Measurements from ENCODE around the gene TMEM171.

The TMEM171 gene

DNA sequence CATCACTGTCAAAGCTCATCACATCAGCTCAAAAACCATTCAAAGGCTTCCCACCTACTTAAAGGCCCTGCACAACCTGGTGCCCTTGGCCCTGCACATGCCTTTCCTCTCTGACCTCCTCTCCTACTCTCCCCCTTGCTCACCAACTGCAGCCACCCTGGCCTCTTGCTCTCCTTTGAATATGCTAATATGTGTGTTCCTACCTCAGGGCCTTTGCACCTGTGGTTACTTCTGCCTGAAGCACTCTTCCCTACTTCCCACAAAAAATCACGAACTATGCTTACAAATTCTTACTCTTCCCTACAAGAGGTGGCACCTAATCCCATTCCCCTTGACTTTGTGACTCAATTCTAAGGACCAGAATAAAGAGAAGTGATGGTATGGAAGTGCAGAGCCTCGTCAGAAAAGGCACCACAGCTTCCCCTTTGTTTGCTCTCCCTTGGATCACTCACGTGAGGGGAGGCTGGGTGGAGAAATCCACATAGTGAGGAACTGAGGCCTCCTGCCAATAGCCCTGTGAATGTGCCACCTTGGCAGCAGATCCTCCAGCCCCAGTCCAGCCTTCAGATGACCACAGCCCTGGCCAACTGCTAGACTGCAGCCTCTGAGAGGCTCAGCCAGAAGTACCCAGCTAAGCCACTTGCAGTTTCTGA is 3.2 kb upstream of the TMEM171 start:
- DNase-seq, result peak in 2 of 42 donors; percentile 35 to 43
- intact Hi-C loops (cut with DNase I), result no loop called here

GRCh38 chr5:73118391-73118973 is 1.9 kb upstream of the TMEM171 start:
- intact Hi-C loops (cut with DNase I), result no loop called here
- peak in 33 of 42 donors; percentile 5 to 85 (median 49) for DNase-seq

DNA sequence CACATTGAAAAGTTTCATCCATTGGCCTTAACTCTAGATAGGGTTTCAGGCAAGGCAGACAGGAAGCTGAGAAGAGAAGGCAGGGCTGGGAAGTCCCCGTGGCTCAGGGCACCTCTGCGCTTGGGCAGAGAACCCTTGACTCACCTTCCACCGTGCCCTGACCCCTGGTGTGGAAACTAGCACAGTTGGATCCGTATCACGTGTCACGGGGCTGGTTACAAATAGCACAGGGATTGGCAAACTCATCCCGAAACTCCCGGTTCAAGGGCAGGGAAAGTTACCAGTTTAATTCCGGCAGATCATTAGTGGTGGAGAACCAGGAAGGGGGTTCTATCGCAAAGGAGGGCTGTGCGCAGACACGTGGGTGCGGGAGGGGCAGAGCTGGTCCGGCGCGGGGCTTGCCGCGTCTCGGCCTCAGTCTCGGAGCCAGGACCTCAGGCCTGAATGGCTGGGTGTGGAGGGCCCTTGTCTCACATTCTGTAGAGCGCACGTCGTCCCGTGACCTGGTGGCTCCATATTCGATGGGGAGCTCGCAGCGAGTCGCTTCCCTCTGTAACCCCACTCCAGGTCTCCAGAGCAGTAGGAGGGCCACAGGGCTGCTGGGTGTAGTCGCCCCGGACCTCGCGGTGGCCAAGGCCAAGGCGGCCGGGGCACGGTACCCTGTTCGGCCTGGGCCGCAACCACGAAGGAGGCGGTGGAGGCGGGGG is 771 bp upstream of the TMEM171 start:
- intact Hi-C loops (cut with DNase I), result no loop called here
- DNase-seq, result peak in 8 of 42 donors; percentile 13 to 58 (median 26)

GRCh38 chr5:73121119-73121463 is 716 bp downstream of the TMEM171 start:
- intact Hi-C loops (cut with DNase I), result no loop called here
- DNase-seq, result no peak

DNA sequence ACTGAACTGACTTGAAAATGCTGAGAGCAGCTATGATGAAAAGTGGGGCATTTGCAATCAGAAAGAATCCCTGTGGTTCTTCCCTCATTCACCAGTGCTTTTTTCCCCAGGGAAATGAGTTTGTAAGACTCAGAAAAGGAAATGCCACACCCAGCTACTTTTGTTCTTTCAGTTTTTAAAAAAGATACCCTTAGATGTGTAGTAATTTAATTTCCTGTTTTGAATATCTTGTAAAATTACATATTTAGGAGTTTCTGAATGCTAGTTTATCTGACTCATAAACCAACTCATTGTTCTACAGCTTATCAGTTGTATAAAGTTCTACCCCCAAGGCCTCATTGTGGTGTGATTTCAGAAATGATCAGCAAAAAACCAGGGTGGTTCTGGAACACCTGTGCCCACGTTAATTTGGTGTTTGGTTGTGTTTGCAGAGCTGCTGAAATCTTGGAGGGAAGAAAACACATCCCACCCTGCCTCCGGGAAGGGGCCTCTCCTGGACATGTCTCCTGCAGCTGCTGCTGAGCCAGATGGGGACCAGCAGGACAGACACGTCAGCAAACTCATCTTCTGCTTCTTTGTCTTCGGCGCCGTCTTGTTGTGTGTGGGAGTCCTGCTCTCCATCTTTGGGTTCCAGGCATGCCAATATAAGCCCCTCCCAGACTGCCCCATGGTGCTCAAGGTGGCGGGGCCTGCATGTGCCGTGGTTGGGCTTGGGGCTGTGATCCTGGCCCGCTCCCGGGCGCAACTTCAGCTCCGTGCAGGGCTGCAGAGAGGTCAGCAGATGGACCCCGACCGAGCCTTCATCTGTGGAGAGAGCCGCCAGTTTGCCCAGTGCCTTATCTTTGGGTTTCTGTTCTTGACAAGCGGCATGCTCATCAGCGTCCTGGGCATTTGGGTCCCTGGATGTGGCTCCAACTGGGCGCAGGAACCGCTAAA is 2.8 kb downstream of the TMEM171 start:
- peak in 1 of 42 donors; percentile 41 for DNase-seq
- intact Hi-C loops (cut with DNase I), result no loop called here

DNA sequence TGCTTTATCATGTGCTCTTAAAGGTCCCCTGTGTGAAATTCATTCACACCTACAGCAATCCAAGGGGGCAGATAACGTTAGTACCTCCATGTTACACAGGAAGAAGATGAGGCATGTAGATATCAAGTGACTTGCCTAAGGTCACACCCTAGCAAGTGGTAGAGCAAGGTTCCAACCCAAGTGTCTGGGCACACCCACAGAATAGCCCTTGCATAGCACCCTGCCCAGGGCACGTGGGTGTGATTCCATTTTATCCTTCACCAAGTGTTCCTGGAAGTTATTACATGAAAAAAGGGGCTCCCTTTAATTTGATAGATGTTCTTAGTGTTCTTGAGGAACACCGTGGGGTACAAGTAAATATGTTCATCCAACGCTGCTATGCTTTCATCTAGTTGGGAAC is 4.9 kb downstream of the TMEM171 start:
- intact Hi-C loops (cut with DNase I), result no loop called here
- DNase-seq, result no peak

DNA sequence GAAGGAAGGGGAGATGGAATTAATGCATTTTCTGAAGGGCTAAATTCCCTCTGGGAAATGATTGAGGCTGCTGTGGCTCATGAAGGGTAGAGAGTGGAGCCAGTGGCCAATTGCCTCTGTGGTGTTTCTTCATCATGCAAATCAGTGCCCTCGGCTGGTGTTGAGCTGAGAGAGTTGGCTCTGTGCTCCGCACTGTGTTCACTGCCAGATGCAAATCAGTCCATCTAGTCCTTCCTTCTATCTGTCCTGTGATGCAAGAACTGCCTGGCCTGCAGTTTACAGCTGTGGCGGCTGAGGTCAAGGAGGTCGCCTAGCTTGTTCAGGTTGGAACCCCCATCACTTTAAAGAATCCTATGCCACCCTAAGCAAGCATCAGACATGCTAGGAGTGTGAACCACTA is 6.0 kb downstream of the TMEM171 start:
- intact Hi-C loops (cut with DNase I), result no loop called here
- peak in 41 of 42 donors; percentile 35 to 90 (median 70) for DNase-seq

GRCh38 chr5:73126957-73127356 is 6.6 kb downstream of the TMEM171 start:
- intact Hi-C loops (cut with DNase I), result no loop called here
- peak in 1 of 42 donors; percentile 2 for DNase-seq

GRCh38 chr5:73129143-73129542 is 8.8 kb downstream of the TMEM171 start:
- intact Hi-C loops (cut with DNase I), result no loop called here
- peak in 2 of 42 donors; percentile 14 to 28 for DNase-seq

DNA sequence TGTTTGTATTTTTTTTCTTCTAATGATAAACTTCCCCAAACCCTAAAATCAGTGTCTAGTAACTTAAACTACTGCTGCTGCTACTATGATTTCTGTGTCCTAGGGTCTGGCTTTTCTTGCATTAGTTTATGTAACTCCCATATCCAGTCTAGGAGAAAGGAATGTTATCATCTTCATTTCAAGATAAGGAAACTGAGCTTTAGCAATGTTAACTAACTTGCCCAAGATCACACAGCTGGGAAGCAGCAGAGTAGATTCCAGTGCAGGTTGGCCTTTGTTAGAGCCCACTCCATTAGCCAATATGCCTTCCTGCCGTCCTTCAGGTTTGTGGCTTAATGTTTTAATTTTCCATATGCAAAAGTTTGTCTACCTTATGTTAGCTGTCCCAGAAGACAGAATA is 10.4 kb downstream of the TMEM171 start:
- DNase-seq, result no peak
- intact Hi-C loops (cut with DNase I), result no loop called here

GRCh38 chr5:73131711-73132425 is 11.5 kb downstream of the TMEM171 start:
- peak in 1 of 42 donors; percentile 21 for DNase-seq
- intact Hi-C loops (cut with DNase I), result no loop called here

GRCh38 chr5:73132759-73133158 is 12.4 kb downstream of the TMEM171 start:
- peak in 1 of 42 donors; percentile 29 for DNase-seq
- intact Hi-C loops (cut with DNase I), result no loop called here

DNA sequence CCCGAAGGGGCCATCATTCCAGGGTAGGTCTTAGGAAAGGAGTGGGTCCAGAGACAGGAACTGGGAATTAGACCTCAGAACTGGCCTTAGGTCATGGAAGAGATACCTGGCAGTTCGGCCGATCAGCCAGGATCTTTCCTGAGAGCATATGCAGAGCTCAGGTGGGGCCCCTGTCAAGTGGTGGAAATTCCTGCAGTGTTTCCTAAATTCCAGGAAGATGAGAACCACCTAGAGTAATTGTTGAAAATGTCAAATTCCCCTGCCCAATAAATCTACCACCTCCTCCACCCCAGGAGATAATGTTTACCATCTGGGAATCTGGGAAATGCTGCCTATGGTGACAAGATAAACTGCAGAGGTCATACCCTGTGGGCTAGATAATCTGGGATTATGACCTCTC is 14.6 kb downstream of the TMEM171 start:
- DNase-seq, result no peak
- intact Hi-C loops (cut with DNase I), result no loop called here

GRCh38 chr5:73135429-73136054 is 15.2 kb downstream of the TMEM171 start:
- no peak for DNase-seq
- intact Hi-C loops (cut with DNase I), result no loop called here

- no peak for DNase-seq
- intact Hi-C loops (cut with DNase I), result no loop called here
Measured at GRCh38 chr5:73136055-73136562, 15.7 kb downstream of the TMEM171 start.

DNA sequence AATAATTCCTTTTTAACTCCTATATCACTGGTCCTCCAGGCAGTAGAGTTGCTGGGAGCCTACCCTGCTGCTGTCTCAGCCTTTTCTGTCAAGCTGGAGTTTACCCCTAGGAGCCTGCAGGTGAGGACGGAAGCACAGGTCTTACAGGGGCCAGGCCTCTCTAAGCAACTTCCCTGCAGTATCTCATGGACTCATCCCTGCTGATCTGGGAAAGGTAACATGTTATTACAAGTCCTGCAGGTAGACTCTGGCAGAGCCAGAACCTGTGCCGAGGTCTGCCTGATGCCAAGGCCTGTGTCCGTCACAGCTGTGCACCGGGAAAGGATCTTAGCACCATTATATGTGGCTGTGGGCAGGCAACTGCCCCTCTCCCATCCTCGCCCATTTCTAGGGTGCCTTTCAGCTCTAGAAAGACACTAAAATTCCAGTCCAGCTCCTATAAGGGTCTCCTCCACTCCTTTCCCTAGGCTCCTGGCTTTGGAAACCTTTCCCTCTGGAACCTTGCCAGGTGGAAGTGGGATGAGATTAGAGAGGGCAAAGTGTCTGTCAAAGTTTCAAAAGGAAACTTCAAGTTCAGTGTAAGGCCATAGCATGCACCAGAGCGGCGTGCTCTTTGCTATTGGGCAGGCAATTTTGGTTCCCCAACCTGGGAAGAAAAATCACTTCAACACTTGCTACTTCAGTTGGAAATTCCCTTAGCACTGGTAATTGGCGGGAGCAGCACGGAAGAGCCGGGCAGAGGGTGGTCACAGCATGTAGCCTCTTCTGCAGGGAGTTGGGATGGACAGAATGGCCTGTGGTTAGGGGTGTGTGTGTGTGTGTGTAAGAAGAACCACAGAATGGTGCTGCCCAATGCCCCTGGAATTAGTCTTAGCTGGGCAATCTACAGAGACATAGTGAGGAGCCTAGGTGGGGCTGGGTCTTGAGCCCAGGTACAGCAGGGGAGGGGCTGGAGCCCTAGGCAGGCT is 17.5 kb downstream of the TMEM171 start:
- DNase-seq, result no peak
- intact Hi-C loops (cut with DNase I), result no loop called here

DNA sequence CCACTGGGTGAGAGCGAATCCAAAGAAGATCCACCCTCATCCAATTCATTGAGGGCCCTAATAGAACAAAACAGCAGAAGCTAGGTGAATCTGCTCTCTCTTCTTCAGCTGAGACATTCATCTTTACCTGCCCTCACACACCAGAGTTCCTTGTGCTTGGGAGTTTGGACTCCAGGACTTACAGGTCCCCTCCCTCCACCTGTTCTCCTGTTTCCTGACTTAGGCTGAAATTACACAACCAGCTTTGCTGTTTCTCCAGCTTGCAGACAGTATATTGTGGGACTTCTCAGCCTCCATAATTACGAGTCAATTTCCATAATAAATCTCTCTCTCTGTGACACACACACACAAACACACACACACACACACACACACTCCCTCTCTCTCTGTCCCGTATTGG is 19.1 kb downstream of the TMEM171 start:
- intact Hi-C loops (cut with DNase I), result no loop called here
- DNase-seq, result no peak
